Stimulated activated CD4-positive, alpha-beta T cell treated with anti-CD3 and anti-CD28 coated beads, Interleukin-4, amount 100 ng/mL, for 4 hours (primary cell): ENCODE results near the gene PTPRCAP.

Source experiments
- DNase-seq, 2 experiments: peaks; one replicate each; pipeline ENCODE4 v3.0.0-alpha.2; 2020

The PTPRCAP gene

GRCh38 chr11:67423891-67424613, 13.4 kb downstream of the PTPRCAP start:
- DNase-seq = no peak

GRCh38 chr11:67423466-67423865, 14.0 kb downstream of the PTPRCAP start:
- DNase-seq = no peak

GRCh38 chr11:67422891-67423290, 14.6 kb downstream of the PTPRCAP start:
- no peak for DNase-seq

DNA sequence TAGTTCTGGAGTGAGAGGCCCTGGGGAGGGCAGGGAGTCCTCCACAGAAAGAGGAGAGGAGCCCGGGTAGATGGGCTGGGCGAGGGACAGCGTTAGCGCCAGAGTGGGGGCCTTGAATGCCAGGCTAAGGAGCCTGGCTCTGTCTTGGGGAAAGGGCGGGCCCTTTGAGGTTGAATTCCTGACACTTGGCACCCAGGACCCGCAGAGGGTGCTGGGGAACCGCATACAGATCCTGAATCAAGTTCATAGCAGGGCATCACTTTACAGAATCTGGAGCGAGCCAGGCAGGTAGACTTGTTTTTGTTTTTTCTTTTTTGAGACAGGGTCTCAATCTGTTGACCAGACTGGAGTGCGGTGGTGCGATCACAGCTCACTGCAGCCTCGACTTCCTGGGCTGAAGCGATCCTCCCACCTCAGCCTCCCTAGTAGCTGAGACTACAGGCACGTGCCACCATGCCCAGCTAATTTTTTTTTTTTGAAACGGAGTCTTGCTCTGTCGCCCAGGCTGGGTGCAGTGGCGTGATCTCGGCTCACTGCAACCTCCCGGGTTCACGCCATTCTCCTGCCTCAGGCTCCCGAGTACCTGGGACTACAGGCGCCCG, 16.0 kb downstream of the PTPRCAP start:
- DNase-seq = no peak

DNA sequence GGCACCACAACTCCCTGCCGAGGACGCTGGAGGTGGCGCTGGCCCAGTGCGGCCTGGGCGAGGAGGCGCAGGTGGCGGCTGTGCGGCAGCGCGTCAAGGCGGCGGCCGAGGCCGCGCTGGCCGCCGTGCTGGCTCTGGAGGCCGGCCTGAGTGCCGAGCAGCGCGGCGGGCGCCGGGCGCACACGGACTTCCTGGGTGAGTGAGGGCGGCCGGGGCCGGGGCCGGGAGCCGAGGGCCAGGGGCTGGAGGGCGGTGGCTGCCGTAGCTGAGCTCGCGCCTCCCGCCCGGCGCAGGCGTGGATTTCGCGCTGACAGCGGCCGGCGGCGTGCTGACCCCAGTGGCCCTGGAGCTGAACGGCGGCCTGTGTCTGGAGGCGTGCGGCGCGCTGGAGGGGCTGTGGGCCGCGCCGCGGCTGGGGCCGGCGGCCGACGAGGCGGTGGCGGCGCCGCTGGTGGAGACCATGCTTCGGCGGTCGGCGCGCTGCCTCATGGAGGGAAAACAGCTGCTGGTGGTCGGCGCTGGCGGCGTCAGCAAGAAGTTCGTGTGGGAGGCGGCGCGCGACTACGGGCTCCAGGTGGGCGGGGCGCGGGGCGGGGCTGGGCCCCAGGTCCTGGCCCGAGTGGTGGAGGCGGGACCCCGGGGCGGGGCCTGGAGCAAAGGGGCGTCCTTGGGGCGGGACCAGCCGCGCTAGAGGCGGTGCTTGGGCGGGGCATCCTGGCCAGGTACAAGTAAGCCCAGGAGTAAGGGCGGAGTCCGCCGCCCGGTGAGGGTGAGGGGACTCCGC, 16.6 kb downstream of the PTPRCAP start:
- peak; percentile 97 to 100 for DNase-seq

- DNase-seq = no peak
These were observed 17.3 kb downstream of the PTPRCAP start for GRCh38 chr11:67420147-67420645.

DNA sequence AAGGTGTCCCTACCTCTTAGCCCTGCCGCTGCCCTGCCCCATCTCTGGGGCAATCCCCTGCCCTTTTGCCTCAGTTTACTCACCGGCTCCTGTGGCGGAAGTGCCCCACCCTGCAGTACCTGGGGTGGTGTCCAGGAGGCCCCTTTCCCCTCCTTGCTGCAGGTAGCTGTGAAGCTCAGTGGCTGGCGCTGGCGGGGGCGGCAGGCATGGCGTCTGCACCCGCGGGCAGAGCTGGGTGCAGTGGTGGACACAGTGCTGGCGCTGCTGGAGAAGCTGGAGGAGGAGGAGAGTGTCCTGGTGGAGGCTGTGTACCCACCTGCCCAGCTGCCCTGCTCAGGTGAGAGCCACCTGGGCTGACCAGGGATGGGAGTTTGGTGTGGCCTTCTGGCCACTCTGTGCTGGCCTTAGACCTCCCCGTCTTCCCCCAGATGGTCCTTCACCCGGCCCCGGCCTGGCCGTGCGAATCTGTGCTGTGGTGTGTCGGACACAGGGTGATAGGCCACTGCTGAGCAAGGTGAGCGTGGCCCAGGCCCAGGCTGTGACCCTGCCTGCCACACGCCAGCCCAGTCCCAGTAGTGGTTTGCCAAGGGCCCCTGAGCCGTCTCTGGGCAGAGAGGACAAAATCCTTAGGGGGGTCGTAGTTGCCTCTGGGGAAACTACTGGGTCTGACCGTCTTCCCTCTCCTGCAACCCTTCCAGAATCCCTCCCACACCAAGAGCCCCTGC, 18.0 kb downstream of the PTPRCAP start:
- DNase-seq = no peak

DNA sequence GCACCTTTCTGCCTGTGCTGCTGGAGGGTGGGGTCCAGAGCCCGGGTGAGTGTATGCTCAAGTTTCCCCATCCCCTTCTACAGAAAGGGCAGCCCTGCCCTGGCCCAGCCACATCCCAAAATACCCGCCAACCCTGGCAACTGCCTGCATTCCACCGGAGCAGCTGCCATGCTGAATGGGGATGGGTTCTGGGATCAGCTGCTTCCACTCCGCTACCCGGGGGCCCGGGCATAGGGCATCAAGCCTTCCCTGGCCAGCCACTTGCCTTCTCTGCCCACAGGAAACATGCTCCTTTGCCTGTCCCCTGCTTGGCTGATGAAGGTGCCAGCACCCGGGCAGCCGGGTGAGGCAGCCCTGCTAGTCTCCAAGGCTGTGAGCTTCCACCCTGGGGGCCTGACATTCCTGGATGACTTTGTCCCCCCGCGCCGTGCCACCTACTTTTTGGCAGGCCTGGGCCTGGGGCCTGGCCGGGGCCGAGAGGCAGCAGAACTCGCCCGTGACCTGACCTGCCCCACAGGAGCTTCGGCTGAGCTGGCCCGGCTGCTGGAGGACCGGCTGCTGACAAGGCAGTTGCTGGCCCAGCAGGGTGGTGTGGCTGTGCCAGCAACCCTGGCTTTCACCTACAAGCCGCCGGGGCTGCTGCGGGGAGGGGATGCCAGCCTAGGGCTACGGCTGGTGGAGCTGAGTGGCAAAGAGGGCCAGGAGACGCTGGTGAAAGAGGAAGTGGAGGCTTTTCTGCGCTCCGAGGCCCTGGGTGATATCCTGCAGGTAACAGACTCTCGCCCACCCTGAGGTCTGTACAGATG, 18.8 kb downstream of the PTPRCAP start:
- no peak for DNase-seq

DNA sequence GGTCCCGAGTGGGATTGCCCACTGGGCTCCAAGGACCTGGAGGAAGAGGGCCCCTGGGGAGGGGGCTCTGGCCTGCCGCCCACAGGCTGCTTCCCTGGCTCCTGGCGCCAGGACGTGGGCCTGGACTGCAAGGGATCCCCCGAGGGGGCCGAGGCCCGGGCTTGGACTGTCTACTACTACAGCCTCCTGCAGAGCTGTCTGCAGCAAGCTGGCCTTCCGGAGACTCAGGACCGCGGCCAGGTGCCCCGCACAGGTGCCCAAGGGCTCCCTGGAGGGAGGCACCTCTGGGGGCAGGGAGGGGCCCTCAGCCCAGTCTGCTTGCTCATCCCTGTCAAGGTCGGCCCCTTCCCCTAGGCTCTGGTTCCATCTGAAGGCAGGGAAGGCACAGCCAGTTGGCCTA, 20.1 kb downstream of the PTPRCAP start:
- no peak for DNase-seq

- DNase-seq = peak in 1 of 2 experiments; percentile 82
These were observed 20.8 kb downstream of the PTPRCAP start for GRCh38 chr11:67416416-67417335.

- DNase-seq = no peak
These were observed 21.8 kb downstream of the PTPRCAP start, which contains the start of gene CARNS1 for GRCh38 chr11:67415501-67416304. Gene CARNS1, plus strand, starts transcription at chr11:67415678. Its CDS starts 522 bp downstream, at chr11:67416200.

- no peak for DNase-seq
These were observed 24.1 kb downstream of the PTPRCAP start for GRCh38 chr11:67413266-67413849.

DNA sequence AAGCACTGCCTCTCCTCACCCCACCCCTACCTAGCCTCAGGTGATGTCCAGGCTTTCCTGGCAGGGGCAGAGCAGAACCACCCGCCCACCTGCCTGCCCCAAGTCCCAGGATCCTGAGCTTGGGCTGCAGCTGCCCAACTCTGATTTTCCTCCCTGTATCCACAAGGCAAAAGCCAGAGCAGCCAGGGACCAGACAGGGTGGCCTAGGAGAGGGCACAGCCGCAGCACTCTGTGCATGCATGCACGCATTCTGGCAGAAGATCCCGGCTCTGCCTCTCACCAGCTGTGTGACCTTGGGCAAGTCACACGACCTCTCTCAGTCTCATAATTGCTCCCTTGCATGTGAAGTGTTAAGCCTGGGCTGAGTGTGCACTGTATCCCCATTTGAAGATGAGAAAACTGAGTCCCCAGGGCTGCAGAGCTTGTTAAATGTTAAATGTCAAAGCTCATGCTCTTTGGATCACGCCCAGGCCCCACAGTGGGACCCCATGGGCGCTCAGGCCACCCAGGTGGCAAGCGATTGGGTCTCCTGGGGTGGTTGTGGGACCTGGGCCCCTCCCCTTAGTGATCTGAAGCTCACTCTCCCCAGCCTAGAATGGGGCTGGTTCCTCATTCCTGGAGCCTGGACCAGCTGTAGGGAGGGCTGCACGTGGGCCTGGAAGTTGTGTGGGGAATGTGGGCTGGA, 24.8 kb downstream of the PTPRCAP start:
- no peak for DNase-seq

- DNase-seq = no peak
These were observed 25.7 kb downstream of the PTPRCAP start for GRCh38 chr11:67411785-67412152.

- DNase-seq = no peak
These were observed 26.3 kb downstream of the PTPRCAP start for GRCh38 chr11:67410984-67411784.

- no peak for DNase-seq
These were observed 27.1 kb downstream of the PTPRCAP start for GRCh38 chr11:67410369-67410831.

DNA sequence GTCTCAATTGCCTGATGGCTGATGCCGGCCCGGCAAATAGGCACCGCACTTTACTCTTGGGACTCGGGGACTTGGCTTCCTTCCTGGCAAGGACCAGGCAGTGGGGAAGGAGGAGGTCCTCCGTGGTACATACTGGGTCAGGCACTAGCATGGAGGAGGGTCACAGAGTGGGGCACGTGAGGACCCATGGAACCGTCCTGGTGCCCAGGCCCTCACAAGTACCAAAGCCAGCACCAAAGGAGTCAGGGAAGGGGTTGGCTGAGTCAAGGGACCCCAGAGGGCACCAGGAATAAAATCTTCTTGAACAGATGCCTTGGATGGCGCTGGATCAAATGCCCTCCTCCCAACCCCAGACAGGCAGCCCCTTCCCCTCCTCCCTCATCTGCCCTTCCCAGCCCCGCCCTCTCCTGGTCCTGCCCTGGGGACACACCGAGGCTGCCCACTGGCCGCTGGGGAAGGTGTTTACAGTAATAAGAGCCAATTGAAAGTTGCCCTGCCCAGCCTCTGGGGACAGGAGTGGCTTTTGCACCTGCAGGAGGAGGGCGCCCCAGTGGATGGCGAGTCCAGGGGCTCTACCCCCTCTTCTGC, 27.6 kb downstream of the PTPRCAP start:
- no peak for DNase-seq

- DNase-seq = peak in 1 of 2 experiments; percentile 56
These were observed 28.2 kb downstream of the PTPRCAP start for GRCh38 chr11:67409261-67409666.
